H9 (cell line): ENCODE measurements around the gene SIPA1L2. TPM values are rescaled to one million over a fixed set of nuclear protein-coding genes. Genes with fewer than 3 reads are reported as not detected.

Experiments
- DNase-seq: peaks from one replicate; pipeline ENCODE4 v3.0.0-alpha.2; 2017
- H2AFZ ChIP-seq: one replicate; pipeline ENCODE4 v1.6.1; 2013; ENCODE audit warnings: mild to moderate bottlenecking, low read length, control low read depth, moderate library complexity
- H2AK5ac ChIP-seq: 2 replicates; pipeline ENCODE4 v1.6.1; 2013; ENCODE audit warnings: low read length, control low read depth, mixed read lengths; ENCODE audit not compliant: insufficient read length
- H2BK120ac ChIP-seq: one replicate; pipeline ENCODE4 v1.6.1; 2013; ENCODE audit warnings: low read depth, mild to moderate bottlenecking, low read length, control low read depth, inconsistent platforms; ENCODE audit not compliant: poor library complexity, severe bottlenecking
- H2BK12ac ChIP-seq: 2 replicates; pipeline ENCODE4 v1.6.1; 2013; ENCODE audit warnings: low read length, control low read depth, mixed read lengths, low read depth; ENCODE audit not compliant: insufficient read length
- H2BK15ac ChIP-seq: 2 replicates; pipeline ENCODE4 v1.6.1; 2013; ENCODE audit warnings: low read depth, low read length, control low read depth
- H2BK20ac ChIP-seq: one replicate; pipeline ENCODE4 v1.6.1; 2013; ENCODE audit warnings: low read depth, mild to moderate bottlenecking, low read length, control low read depth, inconsistent platforms; ENCODE audit not compliant: poor library complexity, severe bottlenecking
- H2BK5ac ChIP-seq: 2 replicates; pipeline ENCODE4 v1.6.1; 2013; ENCODE audit warnings: low read length, control low read depth, mixed read lengths; ENCODE audit not compliant: insufficient read length
- H3K14ac ChIP-seq: 2 replicates; pipeline ENCODE4 v1.6.1; 2013; ENCODE audit warnings: low read length, control low read depth; ENCODE audit not compliant: insufficient read depth
- H3K18ac ChIP-seq: 2 replicates; pipeline ENCODE4 v1.6.1; 2013; ENCODE audit warnings: low read depth, mild to moderate bottlenecking, mixed read lengths, low read length, control low read depth; ENCODE audit not compliant: insufficient read length
- H3K23ac ChIP-seq: 2 replicates; pipeline ENCODE4 v1.6.1; 2013; ENCODE audit warnings: low read length, control low read depth, mixed read lengths, low read depth; ENCODE audit not compliant: insufficient read length
- H3K23me2 ChIP-seq: 2 replicates; pipeline ENCODE4 v1.6.1; 2013; ENCODE audit warnings: low read depth, mild to moderate bottlenecking, mixed read lengths, low read length, control low read depth; ENCODE audit not compliant: insufficient read length, poor library complexity, severe bottlenecking
- H3K27ac ChIP-seq: 2 replicates; pipeline ENCODE4 v1.5.1; 2013; ENCODE audit warnings: low read length, control low read depth, mixed read lengths, low read depth; ENCODE audit not compliant: insufficient read length
- H3K27me3 ChIP-seq: 2 replicates; pipeline ENCODE4 v1.6.1; 2013; ENCODE audit warnings: low read length, control low read depth, inconsistent platforms; ENCODE audit not compliant: insufficient read depth
- H3K4ac ChIP-seq: 2 replicates; pipeline ENCODE4 v1.6.1; 2013; ENCODE audit warnings: low read depth, mild to moderate bottlenecking, control low read depth, inconsistent platforms, low read length, moderate library complexity
- H3K4me1 ChIP-seq: 2 replicates; pipeline ENCODE4 v1.6.1; 2013; ENCODE audit warnings: low read length, control low read depth, inconsistent platforms; ENCODE audit not compliant: insufficient read depth
- H3K4me2 ChIP-seq: 2 replicates; pipeline ENCODE4 v1.6.1; 2013; ENCODE audit warnings: low read length, control low read depth, mixed read lengths; ENCODE audit not compliant: insufficient read length, insufficient read depth
- H3K56ac ChIP-seq: 2 replicates; pipeline ENCODE4 v1.6.1; 2013; ENCODE audit warnings: low read depth, mild to moderate bottlenecking, mixed read lengths, low read length, control low read depth; ENCODE audit not compliant: insufficient read length
- H3K79me1 ChIP-seq: 2 replicates; pipeline ENCODE4 v1.6.1; 2013; ENCODE audit warnings: low read depth, mild to moderate bottlenecking, moderate library complexity, low read length, control low read depth, inconsistent platforms; ENCODE audit not compliant: insufficient read depth, poor library complexity, severe bottlenecking
- H3K79me2 ChIP-seq: 2 replicates; pipeline ENCODE4 v1.6.1; 2013; ENCODE audit warnings: low read length, control low read depth, inconsistent platforms; ENCODE audit not compliant: insufficient read depth
- H3K9ac ChIP-seq: 2 replicates; pipeline ENCODE4 v1.6.1; 2013; ENCODE audit warnings: low read length, control low read depth, mixed read lengths; ENCODE audit not compliant: insufficient read length; ENCODE audit errors: extremely low read depth
- H3K9me3 ChIP-seq: one replicate; pipeline ENCODE4 v1.6.1; 2013; ENCODE audit warnings: low read depth, low read length, inconsistent platforms; ENCODE audit not compliant: control insufficient read depth
- H3T11ph ChIP-seq: one replicate; pipeline ENCODE4 v1.6.1; 2013; ENCODE audit warnings: mild to moderate bottlenecking, low read length, control low read depth, inconsistent platforms
- H4K20me1 ChIP-seq: one replicate; pipeline ENCODE4 v1.6.1; 2013; ENCODE audit not compliant: control insufficient read depth, insufficient read length, insufficient read depth
- H4K5ac ChIP-seq: 2 replicates; pipeline ENCODE4 v1.6.1; 2013; ENCODE audit warnings: low read depth, mild to moderate bottlenecking, mixed read lengths, low read length, control low read depth; ENCODE audit not compliant: insufficient read length
- H4K8ac ChIP-seq: replicated peaks from 2 replicates; pipeline ENCODE4 v1.6.1; 2013; ENCODE audit warnings: low read length, control low read depth, mixed read lengths, low read depth; ENCODE audit not compliant: insufficient read length
- H4K91ac ChIP-seq: 2 replicates; pipeline ENCODE4 v1.6.1; 2013; ENCODE audit warnings: low read depth, mild to moderate bottlenecking, moderate library complexity, mixed read lengths, low read length, control low read depth; ENCODE audit not compliant: insufficient read length
- H3K27ac Mint-ChIP-seq, 3 experiments: 2 replicates in 2 of 3; 3 replicates in 1 of 3; pipeline ENCODE4 v1.8.0; 2020 to 2021; ENCODE audit warnings: mixed read lengths in 3 of 3, mild to moderate bottlenecking in 1 of 3, moderate library complexity in 1 of 3
- H3K27me3 Mint-ChIP-seq: 2 replicates; pipeline ENCODE4 v1.8.0; 2021; ENCODE audit warnings: low read depth, mild to moderate bottlenecking, moderate library complexity, mixed read lengths
- H3K36me3 Mint-ChIP-seq, 3 experiments: 2 replicates in 2 of 3; 3 replicates in 1 of 3; pipeline ENCODE4 v1.8.0; 2020 to 2021; ENCODE audit warnings: low read depth in 3 of 3, mixed read lengths in 3 of 3; ENCODE audit not compliant: insufficient read depth in 1 of 3
- H3K4me1 Mint-ChIP-seq, 2 experiments: 2 replicates each; pipeline ENCODE4 v1.8.0; 2020; ENCODE audit warnings: mixed read lengths in 2 of 2
- H3K4me3 Mint-ChIP-seq, 2 experiments: 2 replicates in 1 of 2; 3 replicates in 1 of 2; pipeline ENCODE4 v1.8.0; 2020 to 2021; ENCODE audit warnings: mild to moderate bottlenecking in 2 of 2, mixed read lengths in 2 of 2, moderate library complexity in 1 of 2
- H3K9me3 Mint-ChIP-seq, 2 experiments: 2 replicates in 1 of 2; 3 replicates in 1 of 2; pipeline ENCODE4 v1.8.0; 2020; ENCODE audit warnings: mild to moderate bottlenecking in 2 of 2, mixed read lengths in 2 of 2, moderate library complexity in 1 of 2
- CTCF ChIP-seq: fragments of 200-600 bp; sonication (generic); conservative IDR thresholded peaks from 3 replicates; pipeline ENCODE4 v1.8.0; 2021; ENCODE audit warnings: antibody characterized with exemption, mild to moderate bottlenecking
- WGBS: extraction: QIAGEN DNeasy Blood & Tissue Kit; methylation state at CpG from one replicate; pipeline ENCODE4 v1.1.7; 2013; ENCODE audit warnings: missing lambda C conversion rate, low lambda C conversion rate, mixed read lengths; ENCODE audit not compliant: insufficient read length; ENCODE audit errors: extremely low coverage; 5-methylcytosine and 5-hydroxymethylcytosine counted together
- total RNA-seq: library from RNA; stranded (reverse); gene quantifications from 2 replicates; pipeline ENCODE4 v1.2.1, GENCODE V29; 2021

Gene SIPA1L2
- total RNA-seq, 1 experiment from 2014 or later = 5.2 TPM

- H3K14ac ChIP-seq = no peak overlapping the region
- no peak overlapping the region for H3K18ac ChIP-seq
- no peak overlapping the region for H3T11ph ChIP-seq
- no peak overlapping the region for H3K9ac ChIP-seq
- H3K56ac ChIP-seq = no peak overlapping the region
- no peak overlapping the region; a peak in 1 of 5 replicates for H3K4me3 Mint-ChIP-seq
- H2BK5ac ChIP-seq = no peak overlapping the region
- H2BK15ac ChIP-seq = no peak overlapping the region
- no peak overlapping the region for H3K4me2 ChIP-seq
- peaks cover 11% of the 10 kb centered on the region; the same call in 1 of the 2 replicates for H3K27me3 ChIP-seq
- H3K4ac ChIP-seq = no peak overlapping the region
- no peak overlapping the region for H4K8ac ChIP-seq
- peaks cover 36% of the 10 kb centered on the region for H3K27me3 Mint-ChIP-seq
- no CpG with 5 or more reads among the region's 4 CpGs for WGBS
- H3K23ac ChIP-seq = no peak overlapping the region
- H3K27ac Mint-ChIP-seq = no peak overlapping the region
- H3K9me3 ChIP-seq = no peaks in the 10 kb centered on the region
- no peaks in the 10 kb centered on the region for H3K9me3 Mint-ChIP-seq
- H3K23me2 ChIP-seq = peaks cover 3% of the 10 kb centered on the region
- H2BK12ac ChIP-seq = no peak overlapping the region
- H3K36me3 Mint-ChIP-seq = no peaks in the 10 kb centered on the region; a peak in 1 of 7 replicates
- H4K20me1 ChIP-seq = no peaks in the 10 kb centered on the region
- no peak for DNase-seq
- no peaks in the 10 kb centered on the region for H3K79me2 ChIP-seq
- no peak overlapping the region for H2BK20ac ChIP-seq
- no peak overlapping the region for H2AFZ ChIP-seq
- no peak overlapping the region for H2AK5ac ChIP-seq
- H4K5ac ChIP-seq = no peak overlapping the region
- no peak overlapping the region for H4K91ac ChIP-seq
- no peak overlapping the region for H3K27ac ChIP-seq
- no peak overlapping the region for H2BK120ac ChIP-seq
- no peak for TF ChIP-seq CTCF
- H3K4me1 ChIP-seq = peaks cover 7% of the 10 kb centered on the region; the same call in 1 of the 2 replicates
- peaks cover 60 to 63% of the 10 kb centered on the region in 2 experiments for H3K4me1 Mint-ChIP-seq
- no peaks in the 10 kb centered on the region for H3K79me1 ChIP-seq
Measured at GRCh38 chr1:232627171-232627570, 2.8 kb downstream of the SIPA1L2 start.
